ENCODE data around the gene GBF1. TPM values are rescaled to one million over a fixed set of nuclear protein-coding genes. Genes with fewer than 3 reads are reported as not detected.
A peak's percentile ranks its signal among the peaks of the same experiment; 100 is the strongest.

GBF1 gene
- total RNA-seq, 1 donor from 2014 or later: 59.9 TPM

DNA sequence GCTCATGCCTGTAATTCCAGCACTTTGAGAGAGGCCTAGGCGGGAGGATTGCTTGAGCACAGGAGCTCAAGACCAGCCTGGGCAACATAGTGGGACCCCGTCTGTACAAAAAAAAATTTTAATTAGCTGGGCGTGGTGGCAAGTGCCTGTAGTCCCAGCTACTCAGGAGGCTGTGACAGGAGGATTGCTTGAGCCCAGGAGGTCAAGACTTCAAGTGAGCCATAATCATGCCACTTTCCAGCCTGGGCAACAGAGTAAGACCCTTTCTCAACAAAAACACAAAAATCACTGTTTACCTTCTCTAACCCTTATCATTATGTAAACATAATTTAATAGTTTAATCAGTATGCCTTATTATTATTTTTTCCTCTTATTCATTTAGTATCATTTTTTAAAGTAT, 44.5 kb downstream of the GBF1 start:
- no peak for DNase-seq (ENCODE audit: extremely low spot score, unreplicated experiment)
- no peak overlapping the region for H3K4me3 Mint-ChIP-seq (ENCODE audit: unreplicated experiment)
- peaks cover 8% of the 10 kb centered on the region for H3K36me3 Mint-ChIP-seq (ENCODE audit: unreplicated experiment)
- no peak overlapping the region for H3K27ac Mint-ChIP-seq (ENCODE audit: unreplicated experiment)
- H3K9me3 Mint-ChIP-seq (ENCODE audit: unreplicated experiment): no peaks in the 10 kb centered on the region
- H3K4me1 Mint-ChIP-seq (ENCODE audit: unreplicated experiment): peaks cover 17% of the 10 kb centered on the region
- TF ChIP-seq CTCF (IDR thresholded peaks at IDR 0.05): no peak
- H3K27me3 Mint-ChIP-seq (ENCODE audit: unreplicated experiment): no peaks in the 10 kb centered on the region

DNA sequence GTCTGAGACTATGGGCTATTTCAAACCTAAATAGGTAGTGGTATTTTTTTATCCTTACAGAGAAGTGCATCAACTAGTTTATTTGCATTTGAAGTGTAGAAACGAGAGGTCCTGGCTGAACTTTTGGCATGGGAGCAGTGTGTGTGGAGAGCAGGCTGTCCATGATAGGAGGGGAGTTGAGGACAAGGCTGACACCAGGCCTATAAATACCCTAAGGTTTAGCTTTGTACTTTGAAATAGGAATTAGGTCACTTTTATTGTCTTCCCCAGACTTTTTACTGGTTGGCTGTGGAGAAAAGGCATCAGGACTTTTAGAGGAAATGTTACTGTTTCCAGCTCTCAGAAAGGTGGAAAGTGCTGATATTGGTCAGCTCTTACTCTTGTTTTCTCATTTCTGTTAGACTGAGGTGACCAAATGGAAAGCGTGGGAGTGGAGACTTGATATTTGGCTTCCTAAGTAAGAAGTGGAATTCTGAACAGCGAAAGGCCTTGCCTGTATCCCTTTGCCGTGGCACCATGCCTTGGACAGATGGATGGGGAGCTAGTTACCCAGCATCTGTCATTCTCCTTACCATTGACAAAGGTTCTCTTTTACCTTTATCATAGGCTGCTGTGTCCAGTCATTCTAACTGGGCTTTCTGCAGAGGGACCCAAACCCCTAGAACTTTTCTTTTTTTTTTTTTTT, 46.0 kb downstream of the GBF1 start:
- no peak overlapping the region for H3K4me3 Mint-ChIP-seq (ENCODE audit: unreplicated experiment)
- no peaks in the 10 kb centered on the region for H3K9me3 Mint-ChIP-seq (ENCODE audit: unreplicated experiment)
- peaks cover 13% of the 10 kb centered on the region for H3K4me1 Mint-ChIP-seq (ENCODE audit: unreplicated experiment)
- H3K27ac Mint-ChIP-seq (ENCODE audit: unreplicated experiment): no peak overlapping the region
- H3K36me3 Mint-ChIP-seq (ENCODE audit: unreplicated experiment): peaks cover 7% of the 10 kb centered on the region
- DNase-seq (ENCODE audit: extremely low spot score, unreplicated experiment): no peak
- no peaks in the 10 kb centered on the region for H3K27me3 Mint-ChIP-seq (ENCODE audit: unreplicated experiment)
- no peak for TF ChIP-seq CTCF (IDR thresholded peaks at IDR 0.05)

GRCh38 chr10:102297101-102297500, 51.8 kb downstream of the GBF1 start:
- no peak overlapping the region for H3K27ac Mint-ChIP-seq (ENCODE audit: unreplicated experiment)

GRCh38 chr10:102298899-102299298, 53.6 kb downstream of the GBF1 start:
- H3K27me3 Mint-ChIP-seq (ENCODE audit: unreplicated experiment): no peaks in the 10 kb centered on the region
- H3K4me1 Mint-ChIP-seq (ENCODE audit: unreplicated experiment): peaks cover 21% of the 10 kb centered on the region
- TF ChIP-seq CTCF (IDR thresholded peaks at IDR 0.05): no peak
- H3K9me3 Mint-ChIP-seq (ENCODE audit: unreplicated experiment): no peaks in the 10 kb centered on the region
- H3K4me3 Mint-ChIP-seq (ENCODE audit: unreplicated experiment): no peak overlapping the region
- no peak for DNase-seq (ENCODE audit: extremely low spot score, unreplicated experiment)
- no peak overlapping the region for H3K27ac Mint-ChIP-seq (ENCODE audit: unreplicated experiment)
- no peaks in the 10 kb centered on the region for H3K36me3 Mint-ChIP-seq (ENCODE audit: unreplicated experiment)

More at GRCh38 chr10:102297101-102297500, 51.8 kb downstream of the GBF1 start:
- no peak for TF ChIP-seq CTCF (IDR thresholded peaks at IDR 0.05)
- no peaks in the 10 kb centered on the region for H3K9me3 Mint-ChIP-seq (ENCODE audit: unreplicated experiment)
- H3K4me1 Mint-ChIP-seq (ENCODE audit: unreplicated experiment): peaks cover 21% of the 10 kb centered on the region
- H3K27me3 Mint-ChIP-seq (ENCODE audit: unreplicated experiment): no peaks in the 10 kb centered on the region
- no peaks in the 10 kb centered on the region for H3K36me3 Mint-ChIP-seq (ENCODE audit: unreplicated experiment)
- DNase-seq (ENCODE audit: extremely low spot score, unreplicated experiment): no peak
- no peak overlapping the region for H3K4me3 Mint-ChIP-seq (ENCODE audit: unreplicated experiment)

DNA sequence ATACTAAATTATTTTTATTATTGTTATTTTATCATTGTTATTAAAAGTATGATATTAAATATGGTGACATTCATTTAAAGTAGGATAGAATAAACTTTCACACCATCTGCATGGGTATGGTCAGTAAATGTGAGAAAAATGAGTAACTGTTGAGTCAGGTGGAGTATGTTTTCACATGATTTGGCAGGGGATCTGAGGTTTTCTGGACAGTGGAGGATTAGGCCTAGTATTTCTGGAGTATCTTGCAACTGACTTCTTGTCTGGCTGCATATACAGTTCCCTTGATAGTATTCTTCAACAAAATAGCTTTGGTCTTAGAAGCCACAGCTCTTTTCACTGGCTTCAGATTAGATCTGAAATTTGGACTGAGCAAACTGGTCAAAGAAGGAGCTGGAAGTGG, 54.5 kb downstream of the GBF1 start:
- H3K4me3 Mint-ChIP-seq (ENCODE audit: unreplicated experiment): no peak overlapping the region
- DNase-seq (ENCODE audit: extremely low spot score, unreplicated experiment): no peak
- no peak for TF ChIP-seq CTCF (IDR thresholded peaks at IDR 0.05)
- no peaks in the 10 kb centered on the region for H3K36me3 Mint-ChIP-seq (ENCODE audit: unreplicated experiment)
- H3K27me3 Mint-ChIP-seq (ENCODE audit: unreplicated experiment): no peaks in the 10 kb centered on the region
- H3K4me1 Mint-ChIP-seq (ENCODE audit: unreplicated experiment): peaks cover 21% of the 10 kb centered on the region
- no peaks in the 10 kb centered on the region for H3K9me3 Mint-ChIP-seq (ENCODE audit: unreplicated experiment)
- H3K27ac Mint-ChIP-seq (ENCODE audit: unreplicated experiment): peak overlapping the region; percentile 68

Data from osteocyte (in vitro differentiated cells).